HepG2 (cell line): ENCODE measurements around the gene SNF8. TPM values are rescaled to one million over a fixed set of nuclear protein-coding genes. Genes with fewer than 3 reads are reported as not detected.

Experiments
- ATAC-seq: fragments of 200-7000 bp; cut with Tn5 transposase; 3 replicates; pipeline ENCODE4 v1.9.1; 2020; ENCODE audit warnings: mild to moderate bottlenecking, moderate library complexity
- BruUV-seq: library from RNA; stranded (reverse); fragments of 400-500 nt; replicated peaks from 2 replicates; lab custom pipeline; 2021; lab: Mats Ljungman, UMichigan
- CTCF ChIA-PET: fragments of 300-600 bp; formaldehyde crosslinking; extraction: SDS; loops from one replicate; lab custom pipeline; 2021; ENCODE audit warnings: low total read pairs, inconsistent platforms, low intra/inter-chr PET ratio; lab: Yijun Ruan, JAX
- POLR2A ChIA-PET: fragments of 350-600 bp; sonication (Branson Sonifier 250); formaldehyde crosslinking; loops from one replicate; lab custom pipeline; 2020; ENCODE audit warnings: antibody characterized with exemption, inconsistent platforms; lab: Yijun Ruan, JAX
- DNase-seq: peaks from one replicate; pipeline ENCODE4 v3.0.0-alpha.2; 2015; ENCODE audit warnings: low spot score
- FAIRE-seq: peaks from 3 replicates; lab custom pipeline; 2011; peaks lifted over from hg19 to GRCh38; lab: Jason Lieb, UNC
- H2AFZ ChIP-seq: one replicate; pipeline ENCODE4 v1.6.1; 2011; ENCODE audit warnings: low read length, inconsistent platforms
- H3K27ac ChIP-seq: fragments of 300-600 bp; 3 replicates; pipeline ENCODE4 v1.8.0; 2011; ENCODE audit warnings: mixed run types, mild to moderate bottlenecking, mixed read lengths, low read length, inconsistent platforms; ENCODE audit not compliant: insufficient read depth; ENCODE audit errors: extremely low read length
- H3K27me3 ChIP-seq, 2 experiments: fragments of 200-600 bp in 1 of 2; 2 replicates in 1 of 2; 3 replicates in 1 of 2; pipeline versions ENCODE4 v1.6.0 to v1.8.0; 2011; ENCODE audit warnings: low read length in 2 of 2, mild to moderate bottlenecking in 2 of 2, moderate library complexity in 2 of 2, inconsistent platforms in 1 of 2; ENCODE audit not compliant: insufficient read depth in 2 of 2, control insufficient read depth in 1 of 2
- H3K36me3 ChIP-seq, 2 experiments: fragments of 200-600 bp in 1 of 2; replicated peaks in 1 of 2; 2 replicates in 1 of 2; 3 replicates in 1 of 2; pipeline versions ENCODE4 v1.5.1 to v1.8.0; 2011; ENCODE audit warnings: low read length in 2 of 2, inconsistent platforms in 1 of 2; ENCODE audit not compliant: insufficient read depth in 2 of 2, control insufficient read depth in 1 of 2
- H3K4me1 ChIP-seq: 2 replicates; pipeline ENCODE4 v1.5.1; 2012; ENCODE audit warnings: low read length, inconsistent platforms; ENCODE audit not compliant: insufficient read depth
- H3K4me2 ChIP-seq: 2 replicates; pipeline ENCODE4 v1.6.0; 2011; ENCODE audit warnings: low read depth, low read length, inconsistent platforms
- H3K4me3 ChIP-seq, 3 experiments: fragments of 200-600 bp in 1 of 3; sonication (generic), shearing (Covaris generic) in 1 of 3; replicated peaks in 1 of 3; 2 replicates each; pipeline ENCODE4 v1.5.1; 2011 to 2016; ENCODE audit warnings: low read length in 3 of 3, inconsistent platforms in 2 of 3, low read depth in 2 of 3, mild to moderate bottlenecking in 2 of 3, control low read depth in 1 of 3, mixed read lengths in 1 of 3; ENCODE audit not compliant: insufficient read depth in 1 of 3
- H3K79me2 ChIP-seq: one replicate; pipeline ENCODE4 v1.6.1; 2011; ENCODE audit warnings: low read length, inconsistent platforms; ENCODE audit not compliant: insufficient read depth
- H3K9ac ChIP-seq: 2 replicates; pipeline ENCODE4 v1.6.0; 2011; ENCODE audit warnings: mild to moderate bottlenecking, low read depth, low read length, inconsistent platforms; ENCODE audit not compliant: insufficient read depth
- H3K9me3 ChIP-seq: 2 replicates; pipeline ENCODE4 v1.5.1; 2012; ENCODE audit warnings: mild to moderate bottlenecking, low read length
- H4K20me1 ChIP-seq: 2 replicates; pipeline ENCODE4 v1.6.0; 2011; ENCODE audit warnings: inconsistent platforms, mild to moderate bottlenecking, low read length, moderate library complexity; ENCODE audit not compliant: insufficient read depth
- ATF7-NPFF ChIP-seq: sonication (generic); formaldehyde crosslinking; IDR thresholded peaks from 2 replicates; pipeline ENCODE4 v1.8.1; 2023; ENCODE audit warnings: mild to moderate bottlenecking, low read depth, missing genetic modification reagents, moderate library complexity
- GATA4 ChIP-seq: sonication (generic); IDR thresholded peaks from 2 replicates; pipeline ENCODE4 v1.6.1; 2016; ENCODE audit warnings: antibody characterized with exemption, low read depth, borderline replicate concordance
- HOXA3 ChIP-seq: sonication (generic); formaldehyde crosslinking; IDR thresholded peaks from 2 replicates; pipeline ENCODE4 v1.5.0; 2020; ENCODE audit warnings: missing genetic modification reagents
- IKZF4 ChIP-seq: sonication (generic); formaldehyde crosslinking; IDR thresholded peaks from 2 replicates; pipeline ENCODE4 v1.5.1; 2020; ENCODE audit warnings: borderline replicate concordance, mild to moderate bottlenecking, low read depth, missing genetic modification reagents; ENCODE audit errors: not compliant biosample characterization
- NFATC3 ChIP-seq: sonication (generic); formaldehyde crosslinking; IDR thresholded peaks from 2 replicates; pipeline ENCODE4 v1.5.1; 2020; ENCODE audit warnings: mild to moderate bottlenecking, missing genetic modification reagents
- NFE2L1 ChIP-seq: sonication (generic); formaldehyde crosslinking; IDR thresholded peaks from 2 replicates; pipeline ENCODE4 v1.4.0; 2020; ENCODE audit warnings: missing genetic modification reagents, mild to moderate bottlenecking, borderline replicate concordance
- ZBTB38 ChIP-seq: sonication (generic); formaldehyde crosslinking; IDR thresholded peaks from 2 replicates; pipeline ENCODE4 v1.5.1; 2020; ENCODE audit warnings: mild to moderate bottlenecking, missing genetic modification reagents
- ZKSCAN5 ChIP-seq: sonication (generic); formaldehyde crosslinking; IDR thresholded peaks from 2 replicates; pipeline ENCODE4 v1.5.1; 2020; ENCODE audit warnings: mild to moderate bottlenecking, missing genetic modification reagents
- ZNF138 ChIP-seq: sonication (generic); formaldehyde crosslinking; IDR thresholded peaks from 2 replicates; pipeline ENCODE4 v1.5.0; 2020; ENCODE audit warnings: mild to moderate bottlenecking, low read depth, missing genetic modification reagents
- ZNF253 ChIP-seq: sonication (generic); formaldehyde crosslinking; IDR thresholded peaks from 2 replicates; pipeline ENCODE4 v1.8.0; 2022; ENCODE audit warnings: mild to moderate bottlenecking, missing genetic modification reagents, borderline replicate concordance
- ZNF326 ChIP-seq: sonication (generic); formaldehyde crosslinking; IDR thresholded peaks from 2 replicates; pipeline ENCODE4 v1.4.0; 2020; ENCODE audit warnings: missing genetic modification reagents, borderline replicate concordance
- ZNF567 ChIP-seq: sonication (generic); formaldehyde crosslinking; IDR thresholded peaks from 2 replicates; pipeline ENCODE4 v1.8.1; 2023; ENCODE audit warnings: mild to moderate bottlenecking, missing genetic modification reagents, borderline replicate concordance
- ZNF598 ChIP-seq: sonication (generic); formaldehyde crosslinking; IDR thresholded peaks from 2 replicates; pipeline ENCODE4 v1.5.1; 2020; ENCODE audit warnings: mild to moderate bottlenecking, missing genetic modification reagents, borderline replicate concordance
- WGBS: methylation state at CpG from one replicate; pipeline ENCODE4 v1.1.6; 2017; ENCODE audit warnings: low lambda C conversion rate; 5-methylcytosine and 5-hydroxymethylcytosine counted together
- in situ Hi-C: cut with HindIII; loops from 2 replicates; pipeline ENCODE4 v1.10.0; 2017; ENCODE audit warnings: low pct_unique_long_range_greater_than_20kb; ENCODE audit not compliant: extremely low pct_ligation_motif_present
- intact Hi-C: fragments of 100-400 bp; cut with micrococcal nuclease; formaldehyde crosslinking; loops from one replicate; pipeline ENCODE4 v1.10.0; 2022; ENCODE audit not compliant: unreplicated experiment
- polyA plus RNA-seq, 8 experiments: library from polyadenylated mRNA; depleted of rRNA in 3 of 8; stranded (reverse) in 7 of 8; unstranded in 1 of 8; fragments of >200 nt; fragmentation: Illumina TruSeq in 4 of 8; extraction: Trizol in 4 of 8; gene quantifications; 2 replicates each; pipeline versions ENCODE4 v1.2.1 to v1.2.3, GENCODE V29; 2011 to 2016; ENCODE audit warnings: low read depth in 4 of 8, missing spikeins in 1 of 8, mixed read lengths in 1 of 8; ENCODE audit not compliant: insufficient read depth in 1 of 8
- total RNA-seq, 5 experiments: library from RNA; depleted of rRNA; stranded (reverse); fragments of >200 nt; fragmentation: Illumina TruSeq; extraction: Trizol; gene quantifications; 2 replicates each; pipeline ENCODE4 v1.2.3, GENCODE V29; 2016; ENCODE audit warnings: low read depth in 1 of 5
- TF ChIP-seq, protein P1 (sequence below): sonication (generic); formaldehyde crosslinking; IDR thresholded peaks from 2 replicates; pipeline ENCODE4 v1.4.0; 2020; ENCODE audit warnings: missing genetic modification reagents, mild to moderate bottlenecking, borderline replicate concordance
- TF ChIP-seq, protein P2 (sequence below): sonication (generic); formaldehyde crosslinking; IDR thresholded peaks from 2 replicates; pipeline ENCODE4 v1.5.1; 2020; ENCODE audit warnings: missing genetic modification reagents, mild to moderate bottlenecking, borderline replicate concordance
- TF ChIP-seq, protein P3 (sequence below): sonication (generic); formaldehyde crosslinking; IDR thresholded peaks from 2 replicates; pipeline ENCODE4 v1.4.0; 2020; ENCODE audit warnings: missing genetic modification reagents

Gene SNF8
- total and polyA plus RNA-seq, 2 of the 13 experiments (the other 11 are each of a cell fraction or from before 2014, with no cell fraction given), result 114 to 153 TPM

DNA sequence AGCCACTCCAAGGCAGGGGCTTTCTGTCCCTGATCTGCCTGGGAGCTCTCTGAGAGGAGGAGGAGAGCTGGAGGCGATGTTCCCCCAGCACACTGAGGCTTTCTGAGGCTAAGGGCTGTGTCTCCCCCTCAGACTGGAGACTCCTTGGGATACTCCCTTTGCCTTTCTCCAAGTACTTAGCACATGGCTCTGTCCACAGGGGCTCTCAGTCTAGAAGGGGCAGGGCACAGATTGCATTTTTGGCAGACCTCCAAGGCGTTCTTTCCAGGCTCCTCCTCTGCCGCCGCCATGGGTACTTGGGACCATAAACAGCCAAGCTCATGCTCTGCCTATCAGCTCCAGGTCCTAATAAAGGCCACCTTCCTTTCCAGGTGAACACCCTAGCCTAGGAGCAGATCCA, 25.6 kb upstream of the SNF8 start:
- Histone ChIP-seq H3K9me3 (no peaks in the 10 kb centered on the region), H3K27me3 (no peaks in the 10 kb centered on the region), H2AFZ (no peak overlapping the region), H3K79me2 (no peaks in the 10 kb centered on the region), H3K27ac (peak overlapping the region; percentile 79), H3K4me2 (no peak overlapping the region), H3K9ac (no peak overlapping the region), H3K4me3 (no peak overlapping the region), H4K20me1 (no peaks in the 10 kb centered on the region), H3K36me3 (no peaks in the 10 kb centered on the region), H3K4me1 (peaks cover 56% of the 10 kb centered on the region)
- BruUV-seq, result no TSS peak
- POLR2A ChIA-PET, result interaction anchor here (0.6 to 7.4 kb wide), 12 partner anchors 9 to 99 kb away, joined by 3 to 268 read pairs (median 17); partner anchors contain the start of genes IGF2BP1 and SNF8
- CTCF ChIA-PET, result no interaction called here
- FAIRE-seq (no peak), DNase-seq (no peak), ATAC-seq (no peak)
- in situ Hi-C loops, result no loop called here
- intact Hi-C loops, result no loop called here
- 59% methylated on average over 4 of the region's 4 CpGs for WGBS
- TF ChIP-seq ZBTB38 (CRISPR knock-in tag) (peak; percentile 29; the same call in 1 of the 2 replicates), NFATC3 (CRISPR knock-in tag) (0 out of 2 replicates have a peak, but pooled peaks have one; percentile 66), NFE2L1 (0 out of 2 replicates have a peak, but pooled peaks have one; percentile 29), ZNF253 (CRISPR knock-in tag) (no peak), ZNF598 (CRISPR knock-in tag) (0 out of 2 replicates have a peak, but pooled peaks have one; percentile 21), ATF7-NPFF (CRISPR knock-in tag) (0 out of 2 replicates have a peak, but pooled peaks have one; percentile 34), HOXA3 (CRISPR knock-in tag) (0 out of 2 replicates have a peak, but pooled peaks have one; percentile 17), ZKSCAN5 (CRISPR knock-in tag) (0 out of 2 replicates have a peak, but pooled peaks have one; percentile 31), IKZF4 (CRISPR knock-in tag) (peak; percentile 5), GATA4 (no peak), ZNF138 (CRISPR knock-in tag) (no peak), ZNF326 (CRISPR knock-in tag) (no peak), ZNF567 (0 out of 2 replicates have a peak, but pooled peaks have one; percentile 18)
- TF ChIP-seq, protein P1, sequence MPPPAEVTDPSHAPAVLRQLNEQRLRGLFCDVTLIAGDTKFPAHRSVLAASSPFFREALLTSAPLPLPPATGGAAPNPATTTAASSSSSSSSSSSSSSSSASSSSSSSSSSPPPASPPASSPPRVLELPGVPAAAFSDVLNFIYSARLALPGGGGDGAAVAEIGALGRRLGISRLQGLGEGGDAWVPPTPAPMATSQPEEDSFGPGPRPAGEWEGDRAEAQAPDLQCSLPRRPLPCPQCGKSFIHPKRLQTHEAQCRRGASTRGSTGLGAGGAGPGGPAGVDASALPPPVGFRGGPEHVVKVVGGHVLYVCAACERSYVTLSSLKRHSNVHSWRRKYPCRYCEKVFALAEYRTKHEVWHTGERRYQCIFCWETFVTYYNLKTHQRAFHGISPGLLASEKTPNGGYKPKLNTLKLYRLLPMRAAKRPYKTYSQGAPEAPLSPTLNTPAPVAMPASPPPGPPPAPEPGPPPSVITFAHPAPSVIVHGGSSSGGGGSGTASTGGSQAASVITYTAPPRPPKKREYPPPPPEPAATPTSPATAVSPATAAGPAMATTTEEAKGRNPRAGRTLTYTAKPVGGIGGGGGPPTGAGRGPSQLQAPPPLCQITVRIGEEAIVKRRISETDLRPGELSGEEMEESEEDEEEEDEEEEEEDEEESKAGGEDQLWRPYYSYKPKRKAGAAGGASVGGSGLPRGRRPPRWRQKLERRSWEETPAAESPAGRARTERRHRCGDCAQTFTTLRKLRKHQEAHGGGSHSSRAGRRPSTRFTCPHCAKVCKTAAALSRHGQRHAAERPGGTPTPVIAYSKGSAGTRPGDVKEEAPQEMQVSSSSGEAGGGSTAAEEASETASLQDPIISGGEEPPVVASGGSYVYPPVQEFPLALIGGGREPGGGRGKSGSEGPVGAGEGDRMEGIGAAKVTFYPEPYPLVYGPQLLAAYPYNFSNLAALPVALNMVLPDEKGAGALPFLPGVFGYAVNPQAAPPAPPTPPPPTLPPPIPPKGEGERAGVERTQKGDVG (CRISPR knock-in tag), result 0 out of 2 replicates have a peak, but pooled peaks have one; percentile 41
- TF ChIP-seq, protein P2, sequence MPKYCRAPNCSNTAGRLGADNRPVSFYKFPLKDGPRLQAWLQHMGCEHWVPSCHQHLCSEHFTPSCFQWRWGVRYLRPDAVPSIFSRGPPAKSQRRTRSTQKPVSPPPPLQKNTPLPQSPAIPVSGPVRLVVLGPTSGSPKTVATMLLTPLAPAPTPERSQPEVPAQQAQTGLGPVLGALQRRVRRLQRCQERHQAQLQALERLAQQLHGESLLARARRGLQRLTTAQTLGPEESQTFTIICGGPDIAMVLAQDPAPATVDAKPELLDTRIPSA (CRISPR knock-in tag), result no peak
- TF ChIP-seq, protein P3, sequence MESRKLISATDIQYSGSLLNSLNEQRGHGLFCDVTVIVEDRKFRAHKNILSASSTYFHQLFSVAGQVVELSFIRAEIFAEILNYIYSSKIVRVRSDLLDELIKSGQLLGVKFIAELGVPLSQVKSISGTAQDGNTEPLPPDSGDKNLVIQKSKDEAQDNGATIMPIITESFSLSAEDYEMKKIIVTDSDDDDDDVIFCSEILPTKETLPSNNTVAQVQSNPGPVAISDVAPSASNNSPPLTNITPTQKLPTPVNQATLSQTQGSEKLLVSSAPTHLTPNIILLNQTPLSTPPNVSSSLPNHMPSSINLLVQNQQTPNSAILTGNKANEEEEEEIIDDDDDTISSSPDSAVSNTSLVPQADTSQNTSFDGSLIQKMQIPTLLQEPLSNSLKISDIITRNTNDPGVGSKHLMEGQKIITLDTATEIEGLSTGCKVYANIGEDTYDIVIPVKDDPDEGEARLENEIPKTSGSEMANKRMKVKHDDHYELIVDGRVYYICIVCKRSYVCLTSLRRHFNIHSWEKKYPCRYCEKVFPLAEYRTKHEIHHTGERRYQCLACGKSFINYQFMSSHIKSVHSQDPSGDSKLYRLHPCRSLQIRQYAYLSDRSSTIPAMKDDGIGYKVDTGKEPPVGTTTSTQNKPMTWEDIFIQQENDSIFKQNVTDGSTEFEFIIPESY (CRISPR knock-in tag), result peak; percentile 65
